GM18909 (cell line): ENCODE measurements around the gene GIMD1.
"Not testable (repeated sequence)": the region's sequence is repeated elsewhere in the genome, so short reads cannot be mapped to it uniquely, and the experiment has no call there.

Source experiments
- ATAC-seq: cut with Tn5 transposase; IDR thresholded peaks from one replicate; pipeline ENCODE4 v1.9.1; 2021; ENCODE audit warnings: mild to moderate bottlenecking; ENCODE audit not compliant: unreplicated experiment, poor library complexity

Gene GIMD1

GRCh38 chr4:106368678-106369077 lies at the start of gene GIMD1:
Gene GIMD1 (minus strand): TSS chr4:106368778. CDS start chr4:106367435, 1,343 bp downstream.
- ATAC-seq: no peak

GRCh38 chr4:106414366-106414765 lies 45.8 kb upstream of the GIMD1 start:
- ATAC-seq: no peak

- ATAC-seq: no peak
These were observed 41.6 kb upstream of the GIMD1 start for GRCh38 chr4:106409901-106410889.

DNA sequence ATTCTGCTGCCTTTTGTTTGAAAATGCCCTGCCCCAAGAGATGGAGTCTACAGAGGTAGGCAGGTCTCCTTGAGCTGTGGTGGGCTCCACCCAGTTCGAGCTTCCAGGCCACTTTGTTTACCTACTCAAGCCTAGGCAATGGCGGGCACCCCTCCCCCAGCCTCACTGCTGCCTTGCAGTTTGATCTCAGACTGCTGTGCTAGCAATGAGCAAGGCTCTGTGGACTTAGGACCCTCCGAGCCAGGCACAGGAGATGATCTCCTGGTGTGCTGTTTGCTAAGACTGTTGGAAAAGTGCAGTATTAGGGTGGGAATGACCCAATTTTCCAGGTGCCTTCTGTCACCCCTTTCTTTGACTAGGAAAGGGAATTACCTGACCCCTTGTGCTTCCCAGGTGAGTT lies 39.4 kb upstream of the GIMD1 start:
- not testable (repeated sequence) for ATAC-seq

DNA sequence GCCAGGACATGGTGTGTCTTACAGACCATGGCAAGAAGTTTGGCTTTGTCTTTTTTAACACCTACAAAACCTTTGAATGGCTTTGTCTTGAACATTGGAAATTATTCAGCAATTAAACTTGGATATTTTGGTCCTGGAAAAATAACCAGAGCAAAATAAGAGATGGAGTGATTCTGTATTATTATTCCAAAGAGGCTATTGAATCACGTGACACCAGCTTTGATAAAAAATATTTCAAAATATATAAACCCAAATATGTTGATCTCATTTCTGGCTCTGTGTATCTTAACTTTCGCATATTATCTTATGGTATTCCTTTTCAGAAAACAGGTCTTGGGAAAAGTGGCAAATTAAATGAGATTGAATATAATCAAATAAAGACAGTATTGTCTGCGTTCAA lies 32.6 kb upstream of the GIMD1 start:
- ATAC-seq: no peak

DNA sequence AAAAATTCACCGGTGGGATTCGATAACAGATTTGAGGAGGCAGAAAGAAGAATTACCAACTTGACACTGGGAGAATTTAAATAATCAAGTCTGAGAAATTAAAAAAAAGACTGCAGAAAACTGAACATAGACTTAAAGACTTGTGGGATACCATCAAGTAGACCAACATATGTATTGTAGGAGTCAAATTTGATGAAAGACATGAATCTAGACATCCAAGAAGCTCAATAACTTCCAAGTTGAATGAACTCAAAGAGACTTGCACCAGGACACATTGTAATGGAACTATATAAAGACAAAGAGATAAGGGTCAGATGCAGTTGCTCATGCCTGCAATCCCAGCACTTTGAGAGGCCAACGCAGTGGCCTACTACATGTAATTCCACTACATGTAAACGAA lies 30.3 kb upstream of the GIMD1 start:
- ATAC-seq: not testable (repeated sequence)

DNA sequence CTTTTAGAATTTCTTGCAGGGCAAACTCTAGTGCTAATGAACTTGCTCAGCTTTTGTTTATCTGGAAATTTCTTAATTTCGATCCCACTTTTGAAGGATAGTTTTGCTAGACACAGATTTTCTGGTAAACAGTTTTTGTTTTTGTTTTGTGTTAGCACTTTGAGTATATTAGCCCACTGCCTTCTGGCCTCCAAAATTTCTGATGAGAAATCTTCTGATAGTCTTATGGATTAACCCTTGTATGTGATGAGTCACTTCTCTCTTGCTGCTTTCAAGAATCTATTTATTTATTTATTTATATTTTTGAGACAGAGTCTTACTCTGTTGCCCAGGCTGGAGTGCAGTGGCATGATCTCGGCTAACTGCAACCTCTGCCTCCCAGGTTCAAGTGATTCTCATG lies 27.0 kb upstream of the GIMD1 start:
- ATAC-seq: no peak

- no peak for ATAC-seq
These were observed 17.3 kb upstream of the GIMD1 start for GRCh38 chr4:106385853-106386393.

- ATAC-seq: no peak
These were observed 16.3 kb upstream of the GIMD1 start for GRCh38 chr4:106384878-106385277.

GRCh38 chr4:106380179-106380578 lies 11.6 kb upstream of the GIMD1 start:
- ATAC-seq: no peak

GRCh38 chr4:106373026-106373425 lies 4.4 kb upstream of the GIMD1 start:
- no peak for ATAC-seq

DNA sequence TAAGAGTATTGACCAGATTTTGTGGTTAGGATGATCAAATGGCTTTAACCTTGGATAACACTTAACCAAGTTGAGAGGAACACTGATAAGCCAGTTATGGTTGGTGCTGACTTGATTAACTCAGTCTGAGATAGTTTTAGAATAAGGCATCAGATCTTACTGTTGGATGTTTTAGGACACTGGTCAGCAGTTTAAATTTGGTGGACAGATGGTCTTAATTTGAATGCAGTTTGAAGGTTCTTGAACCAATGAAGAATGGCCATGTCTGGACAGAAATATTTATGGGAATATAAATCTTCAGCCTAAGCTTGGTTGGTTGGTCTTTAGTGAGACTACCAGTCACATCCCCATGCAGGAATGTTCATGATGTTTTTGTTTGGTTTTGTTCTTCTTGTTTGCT lies 2.6 kb upstream of the GIMD1 start:
- ATAC-seq: no peak

GRCh38 chr4:106370214-106370613 lies 1.6 kb upstream of the GIMD1 start:
- no peak for ATAC-seq

GRCh38 chr4:106369456-106370060 lies 980 bp upstream of the GIMD1 start:
- peak; percentile 76 for ATAC-seq

DNA sequence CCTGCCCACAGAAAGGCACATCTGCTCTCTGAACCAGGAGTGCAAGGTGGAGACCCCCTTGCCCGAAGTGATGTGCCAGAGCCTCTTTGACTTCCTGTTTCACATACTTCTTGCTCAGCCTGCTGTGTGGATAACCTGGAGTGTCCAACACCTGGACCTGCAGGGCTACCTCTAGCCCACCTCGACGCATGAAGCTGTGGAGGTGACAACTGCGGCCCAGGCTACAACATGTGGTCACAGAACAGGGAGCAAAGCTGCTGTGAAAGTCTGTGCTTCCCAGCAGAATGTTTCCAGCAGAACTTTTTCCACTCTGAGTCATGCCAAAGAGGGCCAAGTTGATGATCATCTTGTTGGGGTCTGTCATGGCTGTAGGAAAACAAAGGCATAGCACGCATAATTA lies 1.5 kb downstream of the GIMD1 start:
- ATAC-seq: no peak

- no peak for ATAC-seq
These were observed 2.6 kb downstream of the GIMD1 start for GRCh38 chr4:106366026-106366425.

DNA sequence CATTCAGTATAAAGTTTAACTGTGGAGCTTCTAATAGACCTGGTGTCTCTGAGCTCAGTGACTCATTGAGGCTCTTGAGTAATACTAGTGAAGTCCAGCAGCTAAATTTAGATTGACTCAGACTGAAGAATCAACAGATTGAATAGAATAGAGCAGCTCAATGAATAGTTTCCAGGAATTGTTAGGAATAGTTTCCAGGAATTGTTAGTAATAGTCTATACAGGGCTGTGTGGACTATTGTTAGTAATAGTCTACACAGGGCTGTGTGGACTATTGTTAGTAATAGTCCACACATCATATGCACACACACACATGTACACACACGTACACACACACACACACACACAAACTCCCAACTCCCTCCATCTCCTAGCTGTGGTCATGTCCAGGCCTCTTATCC lies 3.0 kb downstream of the GIMD1 start:
- ATAC-seq: no peak

- ATAC-seq: no peak
These were observed 4.3 kb downstream of the GIMD1 start for GRCh38 chr4:106364282-106364681.

DNA sequence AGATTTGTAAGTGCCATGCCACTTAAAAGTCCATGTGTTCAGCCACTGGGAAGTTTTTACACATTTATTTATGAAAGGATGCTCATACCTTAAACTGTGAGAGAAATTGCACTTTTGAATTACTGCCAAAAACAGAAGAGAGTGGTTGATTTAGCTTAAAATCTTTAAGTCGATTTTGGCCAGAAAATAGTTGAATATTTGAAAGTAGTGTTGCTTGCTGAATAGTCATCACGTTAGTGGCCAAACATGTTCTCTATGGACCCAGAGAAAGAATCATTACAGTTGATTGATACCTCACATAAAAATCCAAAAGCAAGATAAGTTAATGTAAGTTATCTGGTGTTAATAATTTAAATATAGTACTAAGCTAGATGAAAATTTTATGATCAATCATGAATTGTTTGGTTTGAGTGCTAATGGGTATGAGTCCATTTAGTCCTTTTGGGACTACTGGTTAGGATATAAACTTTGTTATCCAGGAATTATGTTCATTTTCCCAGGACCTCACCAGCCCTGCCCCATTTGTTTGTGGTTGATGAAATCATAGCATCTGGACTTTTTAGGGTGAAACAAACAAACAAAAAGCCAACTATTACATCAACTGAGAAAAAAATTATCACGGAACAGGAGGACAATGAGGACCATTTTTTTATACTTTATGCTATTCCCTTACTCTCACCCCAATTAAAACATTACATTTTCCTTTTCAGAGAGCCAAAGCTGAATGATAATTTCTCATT lies 6.3 kb downstream of the GIMD1 start:
- no peak for ATAC-seq

DNA sequence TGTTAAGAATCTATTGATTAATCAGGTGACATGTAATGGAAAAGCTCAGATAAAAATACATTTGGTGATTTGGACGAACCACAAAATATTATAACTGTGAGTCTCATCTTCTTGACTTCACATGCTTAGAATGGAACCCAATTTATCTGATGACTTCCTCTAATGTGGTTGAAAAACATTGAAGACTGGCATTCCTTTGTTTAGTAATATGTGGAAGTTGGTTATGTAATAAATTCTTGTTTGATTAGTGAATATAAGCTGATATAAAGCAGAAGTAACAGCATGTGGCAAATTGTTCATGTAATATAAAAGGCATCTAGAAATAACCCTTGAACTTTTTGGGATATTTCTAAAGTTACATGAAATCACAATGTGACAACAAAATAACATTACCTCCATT lies 9.7 kb downstream of the GIMD1 start:
- no peak for ATAC-seq

- ATAC-seq: no peak
These were observed 13.4 kb downstream of the GIMD1 start for GRCh38 chr4:106355193-106355592.
